Measurements from ENCODE around the gene GNG4. TPM values are rescaled to one million over a fixed set of nuclear protein-coding genes. Genes with fewer than 3 reads are reported as not detected.

Gene GNG4
- total RNA-seq, 1 experiment from 2014 or later: 2.4 TPM

Other genes with a start within 250 kb of the GNG4 start
- gene B3GALNT2, start 145.3 kb downstream of the GNG4 start, total RNA-seq (2014; rRNA removed; shearing (Covaris generic)): 23.5 and 23.8 TPM in 2 replicates
- gene LYST, start 217.1 kb upstream of the GNG4 start, total RNA-seq (2014; rRNA removed; shearing (Covaris generic)): 16.9 and 19.7 TPM in 2 replicates

Data from RPMI7951 (cell line).